ENCODE data around the gene HECTD1.

- TF ChIP-seq POLR2AphosphoS5 (IDR thresholded peaks at IDR 0.05; ENCODE audit: borderline replicate concordance, low read depth, low read length): no peak
- TF ChIP-seq EZH2 (IDR thresholded peaks at IDR 0.05): no peak
- TF ChIP-seq FOXP2 (optimal IDR thresholded peaks at IDR 0.05; ENCODE audit: control extremely low read depth, extremely low read length, insufficient read depth): no peak
Observed at GRCh38 chr14:31051023-31051422, 156.6 kb downstream of the HECTD1 start.

Measured in SK-N-MC (cell line).